BJ (cell line): ENCODE data around the gene ERCC6. TPM values are rescaled to one million over a fixed set of nuclear protein-coding genes. Genes with fewer than 3 reads are reported as not detected.

ENCODE experiments used
- CTCF ChIA-PET: fragments of 350-600 bp; formaldehyde crosslinking; extraction: SDS; loops from one replicate; lab custom pipeline; 2021; ENCODE audit warnings: antibody characterized with exemption, inconsistent platforms; lab: Yijun Ruan, JAX
- POLR2A ChIA-PET: fragments of 300-600 bp; sonication (Branson Sonifier 250); formaldehyde crosslinking; extraction: SDS; loops from one replicate; lab custom pipeline; 2021; ENCODE audit warnings: antibody characterized with exemption; lab: Charles Lee
- DNase-seq: peaks from one replicate; pipeline ENCODE4 v3.0.0-alpha.2; 2011; ENCODE audit warnings: low read depth
- H3K27me3 ChIP-seq: 2 replicates; pipeline ENCODE4 v1.6.0; 2011; ENCODE audit warnings: low read length; ENCODE audit not compliant: control insufficient read depth, insufficient read depth
- H3K36me3 ChIP-seq: 2 replicates; pipeline ENCODE4 v1.5.1; 2011; ENCODE audit warnings: low read length; ENCODE audit not compliant: control insufficient read depth, insufficient read depth
- H3K4me3 ChIP-seq: 2 replicates; pipeline ENCODE4 v1.5.1; 2011; ENCODE audit warnings: low read depth, mild to moderate bottlenecking, control low read depth, low read length
- CTCF ChIP-seq: IDR thresholded peaks from 2 replicates; pipeline ENCODE4 v1.5.1; 2011; ENCODE audit warnings: low read depth, mild to moderate bottlenecking, control low read depth, inconsistent platforms, low read length, moderate library complexity; ENCODE audit not compliant: insufficient read depth
- polyA plus RNA-seq: library from polyadenylated mRNA; depleted of rRNA; stranded (reverse); fragments of >200 nt; gene quantifications from 2 replicates; pipeline ENCODE4 v1.2.3, GENCODE V29; 2011

The ERCC6 gene
- polyA plus RNA-seq, 1 experiment: 26.1 TPM

- TF ChIP-seq CTCF: no peak
- ChIA-PET POLR2A (interaction anchor here (1.4 kb wide), 1 partner anchor 13 kb away, joined by 14 read pairs; the partner anchor contains the start of gene ERCC6), CTCF (interaction anchor here (0.6 to 1.8 kb wide), 6 partner anchors 9 to 1110 kb away, joined by 3 to 10 read pairs (median 5); no protein-coding TSS in a partner anchor)
- Histone ChIP-seq H3K27me3 (no peaks in the 10 kb centered on the region), H3K4me3 (no peak overlapping the region), H3K36me3 (no peaks in the 10 kb centered on the region)
- DNase-seq: peak; percentile 87
Measured at GRCh38 chr10:49552277-49552676, 13.4 kb upstream of the ERCC6 start.

- ChIA-PET CTCF (interaction anchor here (1.3 kb wide), 1 partner anchor 14 kb away, joined by 3 read pairs; no protein-coding TSS in a partner anchor), POLR2A (interaction anchor here (0.6 to 0.7 kb wide), 2 partner anchors 15 to 1450 kb away, joined by 3 to 5 read pairs; no protein-coding TSS in a partner anchor)
- DNase-seq: no peak
- TF ChIP-seq CTCF: no peak
- no peak overlapping the region for H3K4me3 ChIP-seq
- no peaks in the 10 kb centered on the region for H3K27me3 ChIP-seq
- no peaks in the 10 kb centered on the region for H3K36me3 ChIP-seq
Measured at GRCh38 chr10:49550563-49550962, 11.6 kb upstream of the ERCC6 start.

- no peak for TF ChIP-seq CTCF
- no peaks in the 10 kb centered on the region for H3K36me3 ChIP-seq
- no peak for DNase-seq
- POLR2A ChIA-PET: no interaction called here
- CTCF ChIA-PET: no interaction called here
- no peaks in the 10 kb centered on the region for H3K27me3 ChIP-seq
- no peak overlapping the region for H3K4me3 ChIP-seq
Measured at GRCh38 chr10:49549640-49550346, 10.9 kb upstream of the ERCC6 start.

GRCh38 chr10:49543604-49544003 lies 4.7 kb upstream of the ERCC6 start:
- TF ChIP-seq CTCF: no peak
- no peak overlapping the region for H3K4me3 ChIP-seq
- no peak for DNase-seq
- no peaks in the 10 kb centered on the region for H3K36me3 ChIP-seq
- no peaks in the 10 kb centered on the region for H3K27me3 ChIP-seq
- ChIA-PET POLR2A (no interaction called here), CTCF (interaction anchor here (1.8 kb wide), 1 partner anchor 8 kb away, joined by 5 read pairs; no protein-coding TSS in a partner anchor)

GRCh38 chr10:49542353-49542752 lies 3.4 kb upstream of the ERCC6 start:
- H3K4me3 ChIP-seq: no peak overlapping the region
- no peak for TF ChIP-seq CTCF
- H3K27me3 ChIP-seq: no peaks in the 10 kb centered on the region
- H3K36me3 ChIP-seq: no peaks in the 10 kb centered on the region
- POLR2A ChIA-PET: no interaction called here
- DNase-seq: no peak
- CTCF ChIA-PET: interaction anchor here (1.8 kb wide), 1 partner anchor 10 kb away, joined by 5 read pairs; no protein-coding TSS in a partner anchor
